Neuron (in vitro differentiated cells): ENCODE data around the gene TJP1.
"Not testable (repeated sequence)": the region's sequence is repeated elsewhere in the genome, so short reads cannot be mapped to it uniquely, and the experiment has no call there.

Experiments used
- H2AFZ ChIP-seq: one replicate; pipeline ENCODE4 v1.6.1; 2013; ENCODE audit warnings: low read depth, mild to moderate bottlenecking, inconsistent platforms, low read length, moderate library complexity
- H3K27me3 ChIP-seq: one replicate; pipeline ENCODE4 v1.6.1; 2013; ENCODE audit warnings: low read length; ENCODE audit not compliant: insufficient read depth
- H3K36me3 ChIP-seq: one replicate; pipeline ENCODE4 v1.6.1; 2013; ENCODE audit warnings: low read length; ENCODE audit not compliant: insufficient read depth
- H3K4me1 ChIP-seq: one replicate; pipeline ENCODE4 v1.6.1; 2013; ENCODE audit warnings: low read length; ENCODE audit not compliant: insufficient read depth
- H3K4me3 ChIP-seq: 2 replicates; pipeline ENCODE4 v1.5.1; 2013; ENCODE audit warnings: mild to moderate bottlenecking, low read length, moderate library complexity
- H3K9me3 ChIP-seq: one replicate; pipeline ENCODE4 v1.6.1; 2013; ENCODE audit warnings: low read length

TJP1 gene

GRCh38 chr15:29730471-29730870 lies 91.8 kb downstream of the TJP1 start:
- not testable (repeated sequence) for H2AFZ ChIP-seq, H3K4me1 ChIP-seq, H3K27me3 ChIP-seq, H3K4me3 ChIP-seq, H3K9me3 ChIP-seq
- H3K36me3 ChIP-seq = peaks cover 68% of the 10 kb centered on the region

- Histone ChIP-seq H3K9me3 (peaks cover 15% of the 10 kb centered on the region), H3K4me3 (no peak overlapping the region), H3K4me1 (no peaks in the 10 kb centered on the region), H3K27me3 (no peaks in the 10 kb centered on the region), H3K36me3 (peaks cover 81% of the 10 kb centered on the region), H2AFZ (no peak overlapping the region)
Observed at GRCh38 chr15:29728418-29728817, 93.8 kb downstream of the TJP1 start.

- H2AFZ ChIP-seq = no peak overlapping the region
Observed at GRCh38 chr15:29727871-29728270, 94.4 kb downstream of the TJP1 start.

GRCh38 chr15:29726553-29726952 lies 95.7 kb downstream of the TJP1 start:
- no peaks in the 10 kb centered on the region for H3K27me3 ChIP-seq
- H2AFZ ChIP-seq = no peak overlapping the region
- H3K36me3 ChIP-seq = peaks cover 78% of the 10 kb centered on the region
- H3K9me3 ChIP-seq = peaks cover 31% of the 10 kb centered on the region
- H3K4me3 ChIP-seq = no peak overlapping the region
- no peaks in the 10 kb centered on the region for H3K4me1 ChIP-seq

More at GRCh38 chr15:29727871-29728270, 94.4 kb downstream of the TJP1 start:
- Histone ChIP-seq H3K27me3 (no peaks in the 10 kb centered on the region), H3K4me3 (no peak overlapping the region), H3K9me3 (peaks cover 20% of the 10 kb centered on the region), H3K4me1 (no peaks in the 10 kb centered on the region), H3K36me3 (peaks cover 81% of the 10 kb centered on the region)

- Histone ChIP-seq H2AFZ (no peak overlapping the region), H3K27me3 (no peaks in the 10 kb centered on the region), H3K36me3 (peaks cover 87% of the 10 kb centered on the region), H3K4me1 (no peaks in the 10 kb centered on the region), H3K9me3 (peaks cover 38% of the 10 kb centered on the region), H3K4me3 (no peak overlapping the region)
Observed at GRCh38 chr15:29724026-29724425, 98.2 kb downstream of the TJP1 start.

- no peak overlapping the region for H2AFZ ChIP-seq
- H3K4me3 ChIP-seq = no peak overlapping the region
- no peaks in the 10 kb centered on the region for H3K4me1 ChIP-seq
- H3K9me3 ChIP-seq = no peaks in the 10 kb centered on the region
- H3K27me3 ChIP-seq = no peaks in the 10 kb centered on the region
- H3K36me3 ChIP-seq = peaks cover 78% of the 10 kb centered on the region
Observed at GRCh38 chr15:29713784-29714183, 108.5 kb downstream of the TJP1 start.

GRCh38 chr15:29712149-29712885 lies 110.0 kb downstream of the TJP1 start:
- Histone ChIP-seq H3K36me3 (peaks cover 77% of the 10 kb centered on the region), H2AFZ (no peak overlapping the region), H3K27me3 (no peaks in the 10 kb centered on the region), H3K4me3 (no peak overlapping the region), H3K9me3 (no peaks in the 10 kb centered on the region), H3K4me1 (no peaks in the 10 kb centered on the region)

- no peak overlapping the region for H3K4me3 ChIP-seq
- peaks cover 77% of the 10 kb centered on the region for H3K36me3 ChIP-seq
- H3K27me3 ChIP-seq = no peaks in the 10 kb centered on the region
- no peaks in the 10 kb centered on the region for H3K4me1 ChIP-seq
- H2AFZ ChIP-seq = no peak overlapping the region
- H3K9me3 ChIP-seq = no peaks in the 10 kb centered on the region
Observed at GRCh38 chr15:29711531-29711930, 110.7 kb downstream of the TJP1 start.

GRCh38 chr15:29708519-29708918 lies 113.7 kb downstream of the TJP1 start:
- Histone ChIP-seq H3K27me3 (no peaks in the 10 kb centered on the region), H3K36me3 (peaks cover 83% of the 10 kb centered on the region), H3K4me3 (no peak overlapping the region), H3K4me1 (no peaks in the 10 kb centered on the region), H2AFZ (no peak overlapping the region), H3K9me3 (no peaks in the 10 kb centered on the region)

GRCh38 chr15:29704950-29705597 lies 117.2 kb downstream of the TJP1 start:
- no peaks in the 10 kb centered on the region for H3K27me3 ChIP-seq
- no peaks in the 10 kb centered on the region for H3K9me3 ChIP-seq
- H3K36me3 ChIP-seq = peaks cover 81% of the 10 kb centered on the region
- H2AFZ ChIP-seq = no peak overlapping the region
- H3K4me3 ChIP-seq = no peak overlapping the region
- H3K4me1 ChIP-seq = no peaks in the 10 kb centered on the region

- Histone ChIP-seq H3K4me1 (no peaks in the 10 kb centered on the region), H3K27me3 (no peaks in the 10 kb centered on the region), H3K4me3 (no peak overlapping the region), H3K9me3 (no peaks in the 10 kb centered on the region), H2AFZ (no peak overlapping the region), H3K36me3 (peaks cover 57% of the 10 kb centered on the region)
Observed at GRCh38 chr15:29701151-29701550, 121.1 kb downstream of the TJP1 start.

- no peak overlapping the region for H3K4me3 ChIP-seq
- H3K4me1 ChIP-seq = no peaks in the 10 kb centered on the region
- no peak overlapping the region for H2AFZ ChIP-seq
- H3K9me3 ChIP-seq = no peaks in the 10 kb centered on the region
- H3K36me3 ChIP-seq = peaks cover 52% of the 10 kb centered on the region
- no peaks in the 10 kb centered on the region for H3K27me3 ChIP-seq
Observed at GRCh38 chr15:29700296-29700695, 122.0 kb downstream of the TJP1 start.

- Histone ChIP-seq H3K36me3 (peaks cover 47% of the 10 kb centered on the region), H2AFZ (no peak overlapping the region), H3K27me3 (no peaks in the 10 kb centered on the region), H3K4me3 (no peak overlapping the region), H3K9me3 (no peaks in the 10 kb centered on the region), H3K4me1 (no peaks in the 10 kb centered on the region)
Observed at GRCh38 chr15:29699791-29700190, 122.5 kb downstream of the TJP1 start.
